GM18507 (cell line): Measurements from ENCODE around the gene NTHL1.

Experiments used
- DNase-seq: peaks from one replicate; pipeline ENCODE4 v3.0.0; 2011; ENCODE audit warnings: low read depth; ENCODE audit not compliant: insufficient read length; ENCODE audit errors: extremely low spot score
- FAIRE-seq: peaks from 2 replicates; lab custom pipeline; 2011; peaks lifted over from hg19 to GRCh38; lab: Jason Lieb, UNC

The NTHL1 gene

DNA sequence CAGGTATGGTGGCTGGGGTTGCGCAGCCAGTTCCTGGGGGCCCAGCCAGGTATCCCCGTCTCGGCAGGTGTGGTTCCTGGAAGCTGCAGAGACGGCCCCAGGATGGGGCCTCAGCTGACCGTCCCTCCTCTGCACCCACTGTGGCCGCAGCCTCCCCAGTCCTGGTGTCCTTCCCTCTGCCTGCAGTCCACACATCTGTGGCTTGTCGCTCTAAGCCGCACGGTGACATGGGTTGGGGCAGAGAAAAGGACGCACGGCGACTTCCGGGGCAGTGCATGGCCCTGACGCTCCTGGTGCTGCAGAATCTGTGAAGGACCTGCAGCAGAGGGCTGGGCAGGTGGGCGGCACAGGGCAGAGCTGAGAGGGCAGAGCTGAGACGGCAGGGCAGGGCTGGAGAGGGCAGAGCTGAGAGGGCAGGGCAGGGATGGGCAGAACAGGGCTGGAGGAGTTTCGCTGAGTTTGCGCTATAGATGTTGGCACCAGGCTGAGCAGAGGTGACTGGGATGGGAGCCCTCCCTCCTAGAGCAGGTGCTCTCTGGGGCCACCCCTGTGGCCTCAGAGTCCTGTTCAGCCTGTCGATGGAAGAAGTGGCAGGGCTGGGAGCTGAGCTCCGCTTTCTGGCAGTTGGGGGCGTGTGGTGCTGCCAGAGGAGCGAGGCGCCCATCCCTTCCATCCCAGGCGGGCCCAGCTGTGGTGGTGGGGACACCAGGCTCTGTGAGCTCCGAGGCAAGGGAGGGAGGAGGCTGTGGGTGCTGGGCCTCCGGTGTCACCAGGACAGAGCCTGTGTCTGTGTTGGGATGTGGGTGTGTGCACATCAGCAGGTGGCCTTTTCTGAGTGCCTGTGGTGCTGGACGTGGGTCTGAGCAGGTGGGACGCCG lies 23.2 kb upstream of the NTHL1 start:
- DNase-seq (no peak), FAIRE-seq (no peak)

DNA sequence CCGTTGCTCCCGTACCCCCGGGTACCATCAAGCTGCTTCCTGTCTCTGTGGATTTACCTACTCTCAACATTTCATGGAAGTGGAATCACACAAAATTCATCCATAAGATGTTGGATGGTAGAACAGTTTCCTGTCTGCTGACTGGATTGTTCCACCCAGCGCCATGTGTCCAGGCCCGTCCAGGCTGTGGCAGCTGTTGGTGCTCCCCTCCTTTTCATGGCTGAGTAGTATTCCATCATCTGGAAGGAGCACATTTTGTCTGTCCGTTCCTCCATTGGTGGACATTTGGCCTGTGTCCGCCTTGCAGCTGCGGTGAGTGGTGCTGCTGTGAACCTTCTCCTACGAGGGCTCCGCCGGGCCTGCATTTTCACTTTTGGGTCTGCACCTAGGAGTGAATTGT lies 18.5 kb upstream of the NTHL1 start:
- DNase-seq (no peak), FAIRE-seq (no peak)

DNA sequence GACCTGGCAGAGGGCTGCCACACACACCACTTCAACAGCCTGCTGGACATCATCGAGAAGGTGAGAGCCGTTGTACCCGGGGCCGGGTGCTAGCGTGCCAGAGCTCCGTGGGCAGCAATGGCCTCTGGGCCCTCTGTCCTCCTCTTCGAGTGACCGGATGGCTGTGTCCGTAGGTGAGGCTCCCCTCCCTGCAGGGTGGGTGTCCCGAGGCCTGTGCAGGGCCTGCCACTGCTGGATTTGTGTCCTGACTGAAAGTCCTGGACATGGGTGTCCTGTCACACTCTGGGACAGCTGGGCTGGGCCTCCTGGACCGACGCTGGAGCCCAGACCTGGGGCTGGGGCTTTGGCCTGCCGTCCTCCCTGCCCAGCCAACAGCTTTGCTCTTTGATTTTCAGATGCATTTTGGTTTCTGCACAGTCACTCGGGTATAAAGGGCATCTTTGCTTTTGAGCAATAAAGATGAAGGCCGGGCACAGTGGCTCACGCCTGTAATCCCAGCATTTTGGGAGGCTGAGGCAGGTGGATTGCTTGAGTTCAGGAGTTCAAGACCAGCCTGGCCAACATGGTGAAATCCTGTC lies 16.8 kb upstream of the NTHL1 start:
- FAIRE-seq (no peak), DNase-seq (no peak)

DNA sequence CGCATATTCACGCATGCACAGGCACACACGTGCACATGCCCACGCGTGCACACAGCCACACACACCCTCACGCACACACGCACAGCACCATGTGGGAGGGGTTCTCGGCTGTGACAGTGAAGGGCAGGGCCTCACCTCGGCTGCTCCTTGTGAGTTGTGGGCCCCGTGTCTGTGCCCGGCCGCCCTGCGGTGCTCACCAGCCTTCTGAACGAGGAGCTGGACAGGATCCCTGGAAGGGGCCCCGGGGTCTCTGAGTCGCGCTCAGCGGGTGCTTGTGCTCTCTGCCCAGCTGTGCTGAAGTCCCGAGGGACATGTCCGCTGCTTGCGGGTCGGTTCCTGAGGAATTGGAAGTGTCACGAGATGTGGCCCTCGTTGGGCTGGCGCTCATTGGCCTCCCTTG lies 16.2 kb upstream of the NTHL1 start:
- DNase-seq = no peak
- FAIRE-seq = no peak

DNA sequence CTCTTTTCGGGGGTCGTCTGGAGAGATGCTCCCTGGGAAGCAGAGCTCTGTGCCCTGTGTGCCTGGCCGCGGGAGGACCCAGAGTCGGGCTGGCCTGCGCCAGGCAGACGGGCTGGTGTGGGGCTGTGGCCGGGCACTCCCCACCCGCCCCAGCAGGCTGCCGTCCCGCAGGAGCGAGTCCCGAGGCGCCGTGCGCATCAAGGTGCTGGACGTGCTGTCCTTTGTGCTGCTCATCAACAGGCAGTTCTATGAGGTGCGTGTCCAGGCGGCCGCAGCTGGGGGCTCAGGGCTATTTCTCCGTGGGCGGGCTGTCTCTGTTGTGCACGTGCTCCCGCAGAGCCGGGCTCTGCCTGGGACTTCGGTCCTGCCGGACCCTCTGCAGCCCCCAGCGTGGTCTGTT lies 15.2 kb upstream of the NTHL1 start:
- FAIRE-seq (no peak), DNase-seq (no peak)

DNA sequence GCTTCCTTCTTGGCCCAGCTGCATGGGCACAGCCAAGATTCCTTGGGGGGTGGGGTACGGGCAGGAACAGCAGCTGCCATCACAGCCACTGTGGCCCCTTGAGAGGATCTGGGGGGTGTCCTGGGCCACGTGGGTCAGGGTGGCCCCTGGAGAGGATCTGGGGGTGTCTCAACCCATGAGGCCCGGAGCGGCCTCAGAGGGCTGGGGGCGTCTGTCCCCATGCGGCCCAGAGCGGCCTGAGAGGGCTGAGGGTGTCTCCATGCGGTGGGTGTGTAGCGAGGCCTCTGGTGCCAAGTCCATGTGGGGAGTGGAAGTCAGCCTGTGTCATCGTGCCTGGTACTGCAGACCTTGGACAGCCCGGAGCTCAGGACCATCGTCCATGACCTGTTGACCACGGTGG lies 13.9 kb upstream of the NTHL1 start:
- FAIRE-seq = no peak
- no peak for DNase-seq

DNA sequence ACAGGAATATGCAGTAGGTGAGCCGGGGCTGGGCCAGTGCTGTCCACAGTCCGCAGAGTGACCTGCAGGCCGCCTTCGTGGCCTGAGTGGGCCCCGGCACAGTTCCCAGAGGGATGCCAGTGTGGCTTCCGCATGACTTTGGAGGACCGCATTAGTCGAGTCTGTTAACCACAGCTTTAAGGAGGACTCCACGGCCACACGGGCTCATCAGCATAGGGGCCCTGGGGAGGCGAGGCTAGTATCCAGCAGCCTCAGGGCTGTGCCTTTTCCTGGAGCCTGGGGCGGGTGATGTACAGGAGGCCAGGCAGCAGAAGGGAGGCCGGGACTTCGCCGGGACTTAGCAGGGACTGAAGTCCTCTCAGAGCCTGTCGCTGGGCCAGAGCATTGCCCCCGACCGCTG lies 13.4 kb upstream of the NTHL1 start:
- DNase-seq (no peak), FAIRE-seq (no peak)

DNA sequence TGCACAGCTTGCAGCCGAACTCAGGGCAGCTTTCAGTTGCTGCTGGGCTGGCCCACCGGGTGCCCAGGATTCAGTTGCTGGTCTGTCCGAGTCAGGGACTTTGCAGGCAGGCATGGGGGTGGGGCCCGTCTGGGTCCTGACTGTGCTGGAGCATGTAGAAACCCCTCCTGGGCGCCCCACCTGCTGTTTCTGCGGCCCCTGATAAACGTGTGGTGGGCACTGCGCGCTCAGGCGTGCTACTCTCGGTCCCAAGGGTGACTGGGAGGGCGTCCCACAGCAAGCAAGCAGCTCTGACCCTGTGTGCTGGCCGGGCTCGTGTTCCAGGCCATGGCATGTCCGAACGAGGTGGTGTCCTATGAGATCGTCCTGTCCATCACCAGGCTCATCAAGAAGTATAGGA lies 12.7 kb upstream of the NTHL1 start:
- FAIRE-seq (no peak), DNase-seq (no peak)

DNA sequence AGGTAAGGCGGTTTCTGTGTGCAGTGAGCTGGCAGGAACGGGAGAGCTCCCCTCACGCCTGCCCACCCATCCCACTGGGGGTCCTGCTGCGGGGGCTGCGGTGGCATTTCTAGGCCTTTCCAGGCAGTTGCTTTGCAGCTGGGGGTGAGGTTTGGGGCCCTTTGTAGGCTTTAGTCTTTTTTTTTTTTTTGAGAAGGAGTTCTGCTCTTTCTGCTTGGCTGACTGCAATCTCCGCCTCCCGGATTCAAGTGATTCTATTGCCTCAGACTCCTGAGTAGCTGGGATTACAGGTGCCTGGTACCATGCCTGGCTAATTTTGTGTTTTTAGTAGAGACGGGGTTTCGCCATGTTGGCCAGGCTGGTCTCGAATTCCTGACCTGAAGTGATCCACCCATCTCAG lies 11.2 kb upstream of the NTHL1 start:
- DNase-seq (no peak), FAIRE-seq (no peak)

DNA sequence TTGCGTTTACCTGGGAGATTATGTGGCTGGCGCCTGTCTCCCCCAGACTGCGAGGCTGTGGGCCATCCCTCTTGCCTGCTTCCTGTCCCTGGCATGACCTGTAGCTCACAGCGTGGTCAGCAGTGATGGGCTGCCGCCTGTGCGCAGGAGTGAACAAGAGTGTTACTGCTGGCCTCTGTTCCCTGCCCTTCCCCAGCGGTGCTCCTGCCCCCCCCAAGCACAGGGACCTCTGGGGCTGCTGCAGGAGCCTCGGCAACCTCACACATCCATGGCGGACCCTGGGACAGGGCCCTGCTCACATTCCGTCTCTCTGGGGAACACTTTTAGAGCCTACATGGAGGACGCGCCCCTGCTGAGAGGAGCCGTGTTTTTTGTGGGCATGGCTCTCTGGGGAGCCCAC lies 10.8 kb upstream of the NTHL1 start:
- DNase-seq (no peak), FAIRE-seq (no peak)

DNA sequence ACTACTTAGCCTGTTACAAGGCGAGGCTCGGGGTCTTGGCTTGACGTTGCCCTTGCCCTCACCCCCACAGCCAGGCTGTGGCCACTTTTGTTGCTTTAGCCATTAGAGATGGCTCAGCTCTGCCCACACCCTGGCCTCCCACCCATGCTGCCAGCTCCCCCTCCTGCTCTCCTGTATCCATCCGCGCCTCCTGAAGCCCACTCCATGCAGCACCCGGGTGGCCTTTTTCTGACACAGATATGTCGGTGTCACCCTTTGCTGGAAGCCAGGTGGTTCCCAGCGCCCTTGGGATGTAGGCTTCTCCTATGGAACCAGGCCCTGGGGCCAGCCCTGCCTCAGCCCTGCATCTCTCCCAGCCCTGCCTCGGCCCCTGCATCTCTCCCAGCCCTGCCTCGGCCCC lies 9.8 kb upstream of the NTHL1 start:
- FAIRE-seq = no peak
- DNase-seq = no peak

DNA sequence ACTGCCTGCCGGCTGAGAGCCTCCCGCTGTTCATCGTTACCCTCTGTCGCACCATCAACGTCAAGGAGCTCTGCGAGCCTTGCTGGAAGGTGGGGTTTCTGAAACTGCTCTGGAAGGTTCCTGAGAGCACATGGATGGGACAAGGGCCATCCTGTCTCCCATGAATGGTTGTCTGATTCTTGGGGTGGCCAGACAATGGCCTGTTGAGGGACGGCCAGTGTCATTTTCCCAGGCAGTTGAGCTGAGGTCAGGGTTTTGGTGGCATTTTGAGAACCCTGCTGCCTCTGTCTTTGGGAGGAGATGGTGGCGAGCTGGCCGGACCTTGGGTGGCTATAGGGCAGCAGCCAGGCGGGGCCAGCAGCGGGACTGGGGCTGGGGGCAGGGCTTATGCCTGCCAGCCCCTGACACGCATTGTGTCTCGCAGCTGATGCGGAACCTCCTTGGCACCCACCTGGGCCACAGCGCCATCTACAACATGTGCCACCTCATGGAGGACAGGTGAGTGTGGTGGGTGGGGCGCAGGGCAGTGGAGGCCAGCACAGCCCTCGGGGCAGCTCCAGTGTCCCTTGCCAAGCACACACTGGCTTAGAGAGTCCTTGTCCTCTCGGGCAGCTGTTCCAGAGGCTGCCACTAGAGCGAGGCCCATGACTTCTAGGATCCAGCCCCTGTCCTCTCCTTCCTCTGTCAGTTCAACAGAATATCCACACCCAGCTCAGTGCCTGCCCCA lies 9.2 kb upstream of the NTHL1 start:
- DNase-seq = no peak

DNA sequence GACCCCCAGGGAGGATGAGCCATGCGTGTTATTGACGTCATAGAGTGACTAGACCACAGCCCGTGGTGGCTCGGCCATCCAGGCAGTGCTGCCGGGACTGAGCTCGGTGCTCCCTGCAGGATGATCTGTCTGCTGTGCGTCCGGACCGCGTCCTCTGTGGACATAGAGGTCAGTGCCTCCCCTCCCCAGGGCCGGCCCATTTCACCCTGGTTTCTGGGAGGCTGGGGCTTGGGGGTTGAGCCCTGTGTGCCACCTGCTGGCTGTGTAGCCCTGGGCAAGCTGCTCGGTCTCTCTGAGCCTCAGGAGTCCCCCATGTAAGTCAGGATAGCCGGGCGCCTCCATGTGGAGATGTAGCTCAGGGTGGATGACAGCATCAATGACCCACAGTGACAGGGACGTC lies 8.4 kb upstream of the NTHL1 start:
- DNase-seq (no peak), FAIRE-seq (no peak)

More for the DNA sequence above, 9.2 kb upstream of the NTHL1 start:
- no peak for FAIRE-seq

DNA sequence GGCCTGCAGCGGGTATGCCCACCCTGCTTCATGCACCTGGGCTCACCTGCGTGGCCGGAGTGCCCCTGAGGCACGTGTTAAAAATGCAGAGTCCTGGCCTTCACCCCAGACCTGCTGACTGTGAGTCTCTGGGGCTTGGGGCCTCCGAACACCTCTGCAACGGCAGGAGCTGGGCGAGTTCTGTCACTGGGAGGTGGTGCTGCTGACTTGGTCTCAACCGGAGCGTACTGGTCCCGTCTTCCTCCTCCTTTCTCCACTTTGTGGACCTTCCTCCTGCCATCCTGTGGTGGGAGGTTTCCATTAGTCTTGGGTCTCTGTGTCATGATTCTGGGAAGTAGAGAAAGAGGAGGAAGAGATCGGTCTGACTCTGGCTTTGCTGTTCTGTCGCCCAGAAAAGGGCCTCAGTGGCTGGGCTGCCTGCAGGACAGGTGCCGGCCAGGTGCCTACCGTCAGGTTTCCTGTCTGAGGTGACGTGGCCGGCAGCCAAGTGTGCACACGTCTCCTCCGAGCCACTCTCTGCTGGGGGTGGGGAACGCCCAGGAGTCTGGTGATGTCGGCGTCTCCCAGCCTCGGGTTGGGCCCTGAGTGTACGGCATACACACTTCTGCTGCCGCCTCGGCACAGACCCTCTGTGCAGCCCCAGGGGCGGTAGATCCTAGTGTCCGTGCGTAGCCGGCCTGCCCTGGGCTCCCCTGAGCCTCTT lies 7.1 kb upstream of the NTHL1 start:
- FAIRE-seq (no peak), DNase-seq (no peak)

DNA sequence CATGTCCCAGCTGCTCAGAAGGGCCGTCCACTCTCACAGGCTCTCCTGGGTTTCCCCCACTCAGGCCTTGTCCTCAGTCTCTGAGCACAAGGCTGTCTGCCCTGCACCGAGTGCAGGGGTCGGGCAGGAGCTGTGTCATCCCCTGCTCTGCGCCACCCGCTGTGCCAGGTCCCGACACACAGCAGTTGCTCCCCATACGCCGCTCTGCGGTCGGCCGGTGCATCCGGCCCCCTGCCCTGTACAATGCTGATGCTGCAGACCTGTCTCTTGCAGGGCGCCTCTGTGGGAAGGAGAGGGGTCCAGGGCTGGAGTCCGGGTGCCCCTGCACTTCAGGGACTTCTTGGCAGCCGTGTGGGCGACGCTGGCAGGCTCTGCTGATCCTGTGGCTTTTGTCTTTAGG lies 6.3 kb upstream of the NTHL1 start:
- DNase-seq (no peak), FAIRE-seq (no peak)

DNA sequence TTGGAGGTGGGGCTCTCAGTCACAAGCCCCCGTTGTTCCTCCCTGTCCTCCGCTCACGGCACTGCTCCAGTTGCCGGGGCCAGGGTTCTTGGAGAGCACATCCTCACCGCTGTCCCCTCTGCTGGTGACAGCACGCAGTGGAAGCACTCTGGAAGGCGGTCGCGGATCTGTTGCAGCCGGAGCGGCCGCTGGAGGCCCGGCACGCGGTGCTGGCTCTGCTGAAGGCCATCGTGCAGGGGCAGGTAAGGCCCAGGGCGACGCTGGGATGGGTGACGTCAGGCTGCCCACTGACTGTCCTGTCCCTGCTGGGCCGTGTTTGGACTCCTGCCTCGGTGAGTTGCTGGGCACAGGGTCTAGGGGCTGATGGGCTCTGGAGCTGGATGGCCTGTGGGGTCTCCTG lies 5.6 kb upstream of the NTHL1 start:
- DNase-seq = no peak
- FAIRE-seq = no peak

DNA sequence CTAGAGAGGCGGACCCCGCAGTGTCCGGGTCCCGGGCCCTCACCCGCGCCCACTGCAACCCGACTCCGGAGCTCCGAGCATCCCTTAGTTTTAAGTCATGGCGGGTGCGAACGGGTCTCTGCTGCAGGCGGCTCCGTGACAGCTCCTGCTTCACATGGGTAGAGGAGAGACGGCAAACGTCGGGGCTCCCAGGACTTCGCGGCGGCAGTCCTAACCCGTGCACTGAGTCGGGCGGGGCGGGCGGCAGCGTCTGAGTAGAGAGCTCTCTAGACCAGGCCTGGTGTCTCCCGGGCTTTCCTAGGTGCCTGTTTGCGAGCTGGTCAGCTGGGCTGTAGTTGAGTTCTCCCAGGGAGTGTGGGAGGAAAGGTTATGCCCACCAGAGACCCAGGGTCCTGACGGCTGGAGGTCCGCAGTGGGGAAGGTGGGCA lies 496 bp upstream of the NTHL1 start:
- FAIRE-seq = no peak
- DNase-seq = no peak

DNA sequence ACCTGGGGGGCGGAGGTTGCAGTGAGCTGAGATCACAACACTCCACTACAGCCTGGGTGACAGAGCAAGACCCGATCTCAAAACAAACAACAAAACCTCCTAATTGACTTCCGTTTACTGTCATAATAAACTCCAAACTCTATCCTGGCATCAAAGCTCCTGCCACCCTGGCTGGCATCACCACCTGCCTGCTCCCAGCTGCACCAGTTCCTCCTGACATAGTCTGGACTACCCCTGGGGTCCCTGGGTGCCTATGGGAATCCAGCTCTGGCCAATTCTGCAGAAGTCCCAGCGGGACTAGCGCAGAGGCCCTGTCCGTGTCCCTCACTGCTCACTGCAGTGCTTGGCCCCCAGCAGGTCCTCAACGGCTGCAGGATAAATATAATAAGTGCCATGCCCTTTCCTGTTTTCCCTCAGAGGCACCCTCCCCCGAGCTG lies 723 bp downstream of the NTHL1 start:
- no peak for FAIRE-seq
- no peak for DNase-seq

DNA sequence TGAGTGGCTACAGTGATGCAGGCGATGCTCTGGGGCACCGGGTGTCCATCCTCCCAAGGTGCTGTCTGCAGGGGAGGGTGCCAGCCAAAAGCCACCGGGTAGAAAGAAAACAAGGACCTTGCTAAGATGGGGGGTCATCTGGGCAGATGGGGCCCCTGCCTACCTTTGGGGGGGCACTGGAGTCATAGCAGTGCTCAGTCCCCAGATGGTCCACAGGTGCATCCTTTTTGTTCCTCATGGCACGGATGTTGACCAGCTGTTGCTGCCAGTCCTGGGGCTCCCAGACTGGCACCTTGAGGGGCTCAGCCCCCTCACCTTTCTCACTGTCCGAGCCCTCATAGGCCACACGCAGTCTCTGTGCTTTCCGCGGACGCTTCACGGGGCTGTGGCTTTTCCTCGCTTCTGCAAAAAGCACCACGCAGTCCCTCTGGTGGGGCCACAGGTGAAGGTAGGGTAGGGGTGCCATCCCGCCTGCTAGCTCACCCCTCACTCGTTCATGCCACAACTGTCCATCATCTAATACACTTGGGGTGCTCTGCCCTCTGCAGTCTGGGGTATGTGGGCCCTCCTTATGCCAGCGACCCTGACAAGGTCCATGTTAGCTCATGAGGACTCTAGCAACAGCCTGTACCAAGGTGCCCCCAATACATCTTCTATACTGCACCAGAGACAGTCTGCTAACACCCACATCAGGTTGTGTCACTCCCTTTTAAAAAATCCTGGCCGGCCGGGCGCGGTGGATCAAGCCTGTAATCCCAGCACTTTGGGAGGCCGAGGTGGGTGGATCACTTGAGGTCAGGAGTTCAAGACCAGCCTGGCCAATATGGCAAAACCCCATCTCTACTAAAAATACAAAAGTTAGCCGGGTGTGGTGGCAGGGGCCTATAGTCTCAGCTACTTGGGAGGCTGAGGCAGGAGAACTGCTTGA lies 1.4 kb downstream of the NTHL1 start:
- no peak for FAIRE-seq
- DNase-seq = no peak
